WTC11 (cell line): ENCODE measurements around the gene SCN3A.

ENCODE experiments used
- MXD4 ChIP-seq: fragments of 250-450 bp; sonication (Bioruptor Pico); IDR thresholded peaks from 2 replicates; pipeline ENCODE4 v1.8.0; 2021; ENCODE audit warnings: mild to moderate bottlenecking, moderate library complexity, borderline replicate concordance
- NFYB ChIP-seq: sonication (generic); formaldehyde crosslinking; conservative IDR thresholded peaks from 2 replicates; pipeline ENCODE4 v1.8.0; 2022; ENCODE audit warnings: low read depth, missing genetic modification reagents
- SP1 ChIP-seq: sonication (generic); formaldehyde crosslinking; conservative IDR thresholded peaks from 2 replicates; pipeline ENCODE4 v1.8.1; 2022; ENCODE audit warnings: missing genetic modification reagents
- TF ChIP-seq, protein P1 (sequence below): fragments of 200-600 bp; IDR thresholded peaks from 2 replicates; pipeline ENCODE4 v1.8.0; 2022; ENCODE audit warnings: antibody characterized with exemption
- TF ChIP-seq, protein P2 (sequence below): sonication (generic); formaldehyde crosslinking; IDR thresholded peaks from 2 replicates; pipeline ENCODE4 v1.8.1; 2023; ENCODE audit warnings: mild to moderate bottlenecking, missing genetic modification reagents, moderate library complexity
- TF ChIP-seq, protein P3 (sequence below): sonication (generic); formaldehyde crosslinking; IDR thresholded peaks from 2 replicates; pipeline ENCODE4 v1.8.0; 2022; ENCODE audit warnings: mild to moderate bottlenecking, missing genetic modification reagents
- TF ChIP-seq, protein P4 (sequence below): sonication (generic); formaldehyde crosslinking; IDR thresholded peaks from 2 replicates; pipeline ENCODE4 v1.8.1; 2023; ENCODE audit warnings: mild to moderate bottlenecking, moderate library complexity, missing genetic modification reagents

DNA sequence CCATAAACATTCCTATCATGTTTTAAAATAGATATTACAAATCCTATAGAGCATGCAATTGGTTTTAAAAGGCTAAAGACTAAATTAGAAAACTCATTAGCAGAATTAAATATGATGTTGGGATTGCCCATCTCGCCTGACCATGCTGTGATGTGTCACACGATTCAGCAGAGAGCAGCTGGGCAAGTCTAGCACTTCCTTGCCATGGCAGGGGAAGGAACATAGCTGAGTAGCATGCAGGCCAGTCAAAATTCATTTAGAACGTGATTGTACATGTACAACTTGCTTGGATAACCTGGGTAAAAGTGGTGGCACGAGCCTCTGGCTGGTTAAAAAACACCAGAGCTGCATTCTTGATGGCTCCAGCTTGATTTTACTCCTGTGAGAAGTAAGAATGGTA, 81.3 kb downstream of the SCN3A start:
- TF ChIP-seq, protein P1, sequence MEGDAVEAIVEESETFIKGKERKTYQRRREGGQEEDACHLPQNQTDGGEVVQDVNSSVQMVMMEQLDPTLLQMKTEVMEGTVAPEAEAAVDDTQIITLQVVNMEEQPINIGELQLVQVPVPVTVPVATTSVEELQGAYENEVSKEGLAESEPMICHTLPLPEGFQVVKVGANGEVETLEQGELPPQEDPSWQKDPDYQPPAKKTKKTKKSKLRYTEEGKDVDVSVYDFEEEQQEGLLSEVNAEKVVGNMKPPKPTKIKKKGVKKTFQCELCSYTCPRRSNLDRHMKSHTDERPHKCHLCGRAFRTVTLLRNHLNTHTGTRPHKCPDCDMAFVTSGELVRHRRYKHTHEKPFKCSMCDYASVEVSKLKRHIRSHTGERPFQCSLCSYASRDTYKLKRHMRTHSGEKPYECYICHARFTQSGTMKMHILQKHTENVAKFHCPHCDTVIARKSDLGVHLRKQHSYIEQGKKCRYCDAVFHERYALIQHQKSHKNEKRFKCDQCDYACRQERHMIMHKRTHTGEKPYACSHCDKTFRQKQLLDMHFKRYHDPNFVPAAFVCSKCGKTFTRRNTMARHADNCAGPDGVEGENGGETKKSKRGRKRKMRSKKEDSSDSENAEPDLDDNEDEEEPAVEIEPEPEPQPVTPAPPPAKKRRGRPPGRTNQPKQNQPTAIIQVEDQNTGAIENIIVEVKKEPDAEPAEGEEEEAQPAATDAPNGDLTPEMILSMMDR = no peak
- TF ChIP-seq MXD4 (CRISPR knock-in tag) = no peak
- TF ChIP-seq, protein P2, sequence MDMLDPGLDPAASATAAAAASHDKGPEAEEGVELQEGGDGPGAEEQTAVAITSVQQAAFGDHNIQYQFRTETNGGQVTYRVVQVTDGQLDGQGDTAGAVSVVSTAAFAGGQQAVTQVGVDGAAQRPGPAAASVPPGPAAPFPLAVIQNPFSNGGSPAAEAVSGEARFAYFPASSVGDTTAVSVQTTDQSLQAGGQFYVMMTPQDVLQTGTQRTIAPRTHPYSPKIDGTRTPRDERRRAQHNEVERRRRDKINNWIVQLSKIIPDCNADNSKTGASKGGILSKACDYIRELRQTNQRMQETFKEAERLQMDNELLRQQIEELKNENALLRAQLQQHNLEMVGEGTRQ (CRISPR knock-in tag) = no peak
- TF ChIP-seq SP1 = no peak
- TF ChIP-seq, protein P3, sequence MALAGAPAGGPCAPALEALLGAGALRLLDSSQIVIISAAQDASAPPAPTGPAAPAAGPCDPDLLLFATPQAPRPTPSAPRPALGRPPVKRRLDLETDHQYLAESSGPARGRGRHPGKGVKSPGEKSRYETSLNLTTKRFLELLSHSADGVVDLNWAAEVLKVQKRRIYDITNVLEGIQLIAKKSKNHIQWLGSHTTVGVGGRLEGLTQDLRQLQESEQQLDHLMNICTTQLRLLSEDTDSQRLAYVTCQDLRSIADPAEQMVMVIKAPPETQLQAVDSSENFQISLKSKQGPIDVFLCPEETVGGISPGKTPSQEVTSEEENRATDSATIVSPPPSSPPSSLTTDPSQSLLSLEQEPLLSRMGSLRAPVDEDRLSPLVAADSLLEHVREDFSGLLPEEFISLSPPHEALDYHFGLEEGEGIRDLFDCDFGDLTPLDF (CRISPR knock-in tag) = no peak
- no peak for TF ChIP-seq NFYB (CRISPR knock-in tag)
- TF ChIP-seq, protein P4, sequence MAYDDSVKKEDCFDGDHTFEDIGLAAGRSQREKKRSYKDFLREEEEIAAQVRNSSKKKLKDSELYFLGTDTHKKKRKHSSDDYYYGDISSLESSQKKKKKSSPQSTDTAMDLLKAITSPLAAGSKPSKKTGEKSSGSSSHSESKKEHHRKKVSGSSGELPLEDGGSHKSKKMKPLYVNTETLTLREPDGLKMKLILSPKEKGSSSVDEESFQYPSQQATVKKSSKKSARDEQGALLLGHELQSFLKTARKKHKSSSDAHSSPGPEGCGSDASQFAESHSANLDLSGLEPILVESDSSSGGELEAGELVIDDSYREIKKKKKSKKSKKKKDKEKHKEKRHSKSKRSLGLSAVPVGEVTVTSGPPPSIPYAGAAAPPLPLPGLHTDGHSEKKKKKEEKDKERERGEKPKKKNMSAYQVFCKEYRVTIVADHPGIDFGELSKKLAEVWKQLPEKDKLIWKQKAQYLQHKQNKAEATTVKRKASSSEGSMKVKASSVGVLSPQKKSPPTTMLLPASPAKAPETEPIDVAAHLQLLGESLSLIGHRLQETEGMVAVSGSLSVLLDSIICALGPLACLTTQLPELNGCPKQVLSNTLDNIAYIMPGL = no peak
